Effector memory CD4-positive, alpha-beta T cell (primary cell): ENCODE results near the gene NKD2.

ENCODE experiments used
- DNase-seq, 3 donors: peaks; one replicate each; pipeline ENCODE4 v3.0.0-alpha.2; 2020
- H3K27ac ChIP-seq: 2 replicates; pipeline ENCODE4 v1.7.0; 2013; ENCODE audit warnings: mild to moderate bottlenecking, low read length, moderate library complexity; ENCODE audit not compliant: insufficient read depth, poor library complexity, severe bottlenecking
- H3K27me3 ChIP-seq: replicated peaks from 2 replicates; pipeline ENCODE4 v1.7.0; 2013; ENCODE audit warnings: mild to moderate bottlenecking, low read length; ENCODE audit not compliant: insufficient read depth, control insufficient read depth, poor library complexity, severe bottlenecking
- H3K36me3 ChIP-seq: 2 replicates; pipeline ENCODE4 v1.7.0; 2013; ENCODE audit warnings: mild to moderate bottlenecking, low read length, moderate library complexity; ENCODE audit not compliant: control insufficient read depth, insufficient read depth
- H3K4me1 ChIP-seq: 2 replicates; pipeline ENCODE4 v1.7.0; 2013; ENCODE audit warnings: low read length, mild to moderate bottlenecking; ENCODE audit not compliant: control insufficient read depth, insufficient read depth, poor library complexity, severe bottlenecking
- H3K4me3 ChIP-seq: 2 replicates; pipeline ENCODE4 v1.7.0; 2013; ENCODE audit warnings: low read length, low read depth, mild to moderate bottlenecking; ENCODE audit not compliant: insufficient read depth, poor library complexity, severe bottlenecking
- H3K9me3 ChIP-seq: 2 replicates; pipeline ENCODE4 v1.7.0; 2013; ENCODE audit warnings: mild to moderate bottlenecking, low read length, moderate library complexity; ENCODE audit not compliant: control insufficient read depth
- total RNA-seq, 3 donors: gene quantifications; one replicate each; lab custom pipeline; 2026; lab: John Stamatoyannopoulos, UW

NKD2 gene, protein sequence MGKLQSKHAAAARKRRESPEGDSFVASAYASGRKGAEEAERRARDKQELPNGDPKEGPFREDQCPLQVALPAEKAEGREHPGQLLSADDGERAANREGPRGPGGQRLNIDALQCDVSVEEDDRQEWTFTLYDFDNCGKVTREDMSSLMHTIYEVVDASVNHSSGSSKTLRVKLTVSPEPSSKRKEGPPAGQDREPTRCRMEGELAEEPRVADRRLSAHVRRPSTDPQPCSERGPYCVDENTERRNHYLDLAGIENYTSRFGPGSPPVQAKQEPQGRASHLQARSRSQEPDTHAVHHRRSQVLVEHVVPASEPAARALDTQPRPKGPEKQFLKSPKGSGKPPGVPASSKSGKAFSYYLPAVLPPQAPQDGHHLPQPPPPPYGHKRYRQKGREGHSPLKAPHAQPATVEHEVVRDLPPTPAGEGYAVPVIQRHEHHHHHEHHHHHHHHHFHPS
- total RNA-seq = 0 to 0.69 (median 0.19) reads per million in 3 donors

DNA sequence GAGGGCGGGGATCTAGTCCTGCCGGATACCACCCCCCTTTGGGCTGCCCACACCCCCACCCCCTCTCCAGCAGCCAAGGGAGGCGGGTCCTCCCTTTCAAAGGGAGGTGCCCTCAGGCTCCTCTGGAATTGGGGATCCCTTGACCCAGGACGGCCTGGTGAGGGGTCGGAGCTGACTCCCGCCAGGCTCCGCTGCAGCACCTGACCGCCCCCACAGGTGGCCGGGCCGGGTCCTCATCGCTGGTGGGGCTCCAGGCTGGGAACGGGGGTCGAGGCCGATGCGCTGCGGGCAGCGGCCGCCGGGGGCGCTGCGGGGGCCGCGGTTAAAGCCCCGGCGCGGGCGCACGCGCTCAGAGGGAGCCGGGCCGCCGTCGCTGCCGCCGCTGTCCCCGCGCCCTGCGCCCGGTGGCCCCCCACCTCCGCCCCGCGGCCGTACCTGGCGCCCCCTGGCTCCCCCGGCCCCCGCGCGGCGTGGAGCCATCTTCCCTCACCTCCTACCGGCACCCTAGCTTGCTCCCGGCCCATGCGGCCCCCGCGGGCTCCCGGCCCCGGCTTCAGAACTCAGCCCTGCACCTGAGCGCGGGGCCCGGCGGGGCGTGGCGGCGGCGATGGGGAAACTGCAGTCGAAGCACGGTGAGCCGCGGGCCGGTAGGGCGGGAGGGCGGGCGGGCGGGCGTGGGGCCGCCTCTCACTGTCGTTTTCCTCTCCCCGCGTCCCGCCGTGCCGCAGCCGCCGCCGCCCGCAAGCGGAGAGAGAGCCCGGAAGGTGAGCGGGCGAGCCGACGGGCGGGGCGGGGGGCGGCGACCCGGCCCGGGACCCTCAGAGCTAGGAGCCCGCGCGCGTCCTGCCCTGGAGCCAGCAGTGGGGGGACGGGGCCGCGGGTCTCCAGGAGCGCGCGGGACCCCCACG, at the start of gene NKD2:
Gene NKD2 (plus strand): TSS at position 352 of the 908 bp plus-strand sequence. CDS start 256 bp downstream, at position 608.
- no peaks in the 10 kb centered on the region for H3K36me3 ChIP-seq
- H3K4me3 ChIP-seq = peak within 1 kb of the TSS; percentile 32
- H3K27ac ChIP-seq = no peak within 1 kb of the TSS
- H3K9me3 ChIP-seq = no peaks in the 10 kb centered on the region
- DNase-seq = no peak
- H3K27me3 ChIP-seq = peaks cover 41% of the 10 kb centered on the region
- H3K4me1 ChIP-seq = peaks cover 30% of the 10 kb centered on the region

DNA sequence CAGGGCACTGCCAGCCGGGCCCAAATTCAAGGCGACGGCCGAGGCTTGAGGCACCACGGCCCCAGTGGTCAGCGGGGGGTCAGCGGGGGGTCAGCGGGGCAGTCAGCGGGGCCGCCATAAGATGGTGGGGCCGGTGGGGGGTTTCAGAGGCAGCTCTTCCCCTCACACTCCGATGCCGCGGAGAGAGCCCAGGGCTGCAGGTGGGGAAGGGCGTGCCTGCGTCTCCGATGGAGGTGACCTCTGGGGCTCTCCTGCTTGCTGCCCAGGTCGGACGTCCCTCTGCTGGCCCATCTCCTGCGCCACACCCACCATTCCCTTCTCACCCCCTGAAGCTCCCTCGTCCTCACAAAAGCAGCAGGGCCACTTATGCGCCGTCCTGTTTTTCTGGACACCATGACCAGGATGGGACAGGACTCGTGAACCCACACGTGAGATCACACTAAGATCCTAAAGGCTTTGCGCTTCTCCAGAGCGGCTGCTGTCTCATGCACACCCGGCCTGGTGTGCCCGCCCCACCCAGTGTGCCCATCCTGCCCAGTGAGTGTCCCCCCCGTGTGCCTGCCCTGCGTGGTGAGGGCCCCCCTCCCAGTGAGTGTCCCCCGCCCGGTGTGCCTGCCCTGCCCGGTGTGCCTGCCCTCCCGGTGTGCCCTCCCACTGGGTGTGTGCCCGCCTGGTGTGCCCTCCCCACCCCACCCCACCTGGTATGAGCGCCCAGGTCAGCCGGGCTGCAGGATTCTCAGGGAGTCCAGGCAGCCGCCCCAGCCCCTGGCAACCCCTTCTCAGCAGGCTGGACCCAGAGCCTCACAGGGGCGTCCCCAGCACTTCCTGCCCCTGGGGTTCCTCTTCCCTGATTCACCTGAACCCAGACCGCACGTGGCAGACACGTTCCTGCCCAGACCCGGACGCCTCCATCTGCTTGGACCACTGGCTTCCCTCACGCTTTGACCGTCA, 48.7 kb upstream of the NKD2 start:
- H3K9me3 ChIP-seq = no peaks in the 10 kb centered on the region
- no peaks in the 10 kb centered on the region for H3K36me3 ChIP-seq
- H3K27ac ChIP-seq = no peak overlapping the region
- peaks cover 4% of the 10 kb centered on the region for H3K27me3 ChIP-seq
- no peak for DNase-seq
- peaks cover 17% of the 10 kb centered on the region for H3K4me1 ChIP-seq
- H3K4me3 ChIP-seq = no peak overlapping the region

DNA sequence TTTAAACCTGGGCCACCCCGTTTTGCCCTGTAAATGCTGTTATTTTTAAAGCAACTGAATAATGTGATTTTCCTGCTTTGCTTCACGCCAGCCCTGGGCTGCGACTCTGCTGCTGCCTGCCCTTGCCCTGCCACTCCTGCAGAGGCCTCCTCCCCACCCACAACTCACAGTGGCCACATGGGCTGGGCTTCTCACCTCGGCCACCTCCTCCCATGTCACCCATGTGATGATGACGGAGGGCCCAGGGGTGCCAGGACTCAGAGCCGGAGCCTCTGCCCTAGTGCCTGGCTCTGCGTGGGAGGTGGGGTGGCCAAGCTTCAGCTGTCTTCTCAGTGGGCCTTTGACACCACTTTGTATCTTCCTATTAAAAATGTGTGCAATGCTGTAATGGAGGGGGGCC, 48.1 kb upstream of the NKD2 start:
- H3K4me1 ChIP-seq = peaks cover 17% of the 10 kb centered on the region
- no peak overlapping the region for H3K27ac ChIP-seq
- peaks cover 7% of the 10 kb centered on the region for H3K27me3 ChIP-seq
- no peaks in the 10 kb centered on the region for H3K36me3 ChIP-seq
- no peaks in the 10 kb centered on the region for H3K9me3 ChIP-seq
- H3K4me3 ChIP-seq = no peak overlapping the region
- DNase-seq = no peak

DNA sequence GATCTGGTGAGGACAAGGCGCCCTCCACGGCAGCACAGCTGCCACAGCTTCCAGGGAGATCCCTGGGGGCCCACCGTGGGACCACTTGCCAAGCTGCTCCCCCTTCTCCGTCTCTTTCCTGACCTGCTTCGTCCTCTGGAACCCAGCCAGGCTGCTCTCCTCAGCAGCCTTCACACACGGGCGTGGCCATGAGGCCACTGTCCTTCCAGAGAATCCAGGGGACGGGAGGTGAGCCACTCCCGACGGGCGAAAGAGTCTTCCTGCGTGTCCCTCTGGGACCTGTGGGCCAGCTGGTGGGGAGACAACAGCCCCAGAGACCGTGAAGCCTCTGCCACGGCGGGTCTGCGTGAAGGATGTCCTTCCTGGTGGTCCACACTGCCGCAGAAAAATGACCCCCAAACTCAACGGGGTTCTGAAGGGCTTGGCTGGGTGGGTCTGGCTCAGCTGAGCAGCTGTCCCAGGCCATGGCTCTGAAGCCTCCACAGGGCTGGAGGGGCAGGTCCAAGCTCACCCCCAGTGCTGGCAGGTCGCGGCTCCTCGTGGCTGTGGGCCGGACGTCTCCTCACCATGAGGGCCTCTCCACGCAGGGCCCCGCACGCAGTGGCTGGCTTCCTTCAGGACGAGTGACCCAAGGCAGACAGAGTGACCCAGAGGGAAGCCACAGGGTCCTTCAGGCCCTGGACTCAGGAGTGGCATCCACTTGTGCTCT, 47.4 kb upstream of the NKD2 start:
- Histone ChIP-seq H3K36me3 (no peaks in the 10 kb centered on the region), H3K4me1 (peaks cover 17% of the 10 kb centered on the region), H3K4me3 (no peak overlapping the region), H3K27me3 (peaks cover 7% of the 10 kb centered on the region), H3K9me3 (no peaks in the 10 kb centered on the region), H3K27ac (no peak overlapping the region)
- no peak for DNase-seq

DNA sequence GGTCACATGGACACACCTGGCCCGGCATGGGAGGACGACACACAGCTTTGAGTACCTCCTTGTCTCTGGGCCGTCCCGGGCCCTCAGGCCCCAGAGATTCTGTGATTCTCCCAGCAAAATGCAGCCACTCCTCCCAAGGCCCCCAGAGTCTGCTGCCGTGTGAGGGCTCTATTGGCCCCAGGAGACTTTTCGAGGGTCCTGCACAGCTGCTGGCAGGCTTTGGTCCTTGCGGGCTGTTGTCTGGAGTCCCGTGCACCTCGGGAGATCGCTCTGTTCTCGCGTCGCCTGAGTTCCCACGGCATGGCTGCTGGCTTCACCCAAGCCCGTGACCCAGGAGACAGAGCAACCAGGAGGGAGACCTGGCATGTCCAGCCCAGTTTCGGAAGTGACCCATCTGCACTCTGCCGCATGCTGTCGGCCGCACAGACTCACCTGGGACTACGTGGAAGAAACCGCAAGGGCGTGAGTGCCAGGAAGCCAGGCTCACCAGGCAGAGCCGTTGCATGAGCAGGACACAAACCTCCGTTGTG, 46.8 kb upstream of the NKD2 start:
- no peak overlapping the region for H3K4me3 ChIP-seq
- peaks cover 13% of the 10 kb centered on the region for H3K4me1 ChIP-seq
- DNase-seq = no peak
- no peak overlapping the region for H3K27ac ChIP-seq
- H3K36me3 ChIP-seq = no peaks in the 10 kb centered on the region
- no peaks in the 10 kb centered on the region for H3K9me3 ChIP-seq
- H3K27me3 ChIP-seq = peaks cover 7% of the 10 kb centered on the region

DNA sequence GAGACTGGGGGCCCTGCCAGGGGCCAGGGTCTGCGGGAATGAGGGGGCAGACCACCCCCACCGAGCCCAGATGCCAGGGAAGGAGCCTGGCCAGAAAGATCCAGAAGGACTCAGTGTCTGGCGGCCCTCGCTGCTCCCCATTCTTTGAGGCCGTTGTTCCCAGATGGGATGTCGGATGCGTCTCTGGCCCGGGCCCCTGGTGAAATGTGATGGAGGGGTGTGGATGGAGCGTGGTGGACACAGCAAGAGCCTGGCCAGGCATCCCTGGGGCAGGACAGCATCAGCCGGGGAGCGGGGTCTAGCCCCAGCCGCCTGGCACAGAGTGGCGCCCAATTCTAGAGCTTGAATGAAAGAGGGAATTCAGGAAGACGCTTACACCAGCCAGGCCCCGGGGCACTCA, 46.2 kb upstream of the NKD2 start:
- Histone ChIP-seq H3K27me3 (peaks cover 11% of the 10 kb centered on the region), H3K27ac (no peak overlapping the region), H3K4me3 (no peak overlapping the region), H3K36me3 (no peaks in the 10 kb centered on the region), H3K9me3 (no peaks in the 10 kb centered on the region), H3K4me1 (peaks cover 7% of the 10 kb centered on the region)
- DNase-seq = no peak

DNA sequence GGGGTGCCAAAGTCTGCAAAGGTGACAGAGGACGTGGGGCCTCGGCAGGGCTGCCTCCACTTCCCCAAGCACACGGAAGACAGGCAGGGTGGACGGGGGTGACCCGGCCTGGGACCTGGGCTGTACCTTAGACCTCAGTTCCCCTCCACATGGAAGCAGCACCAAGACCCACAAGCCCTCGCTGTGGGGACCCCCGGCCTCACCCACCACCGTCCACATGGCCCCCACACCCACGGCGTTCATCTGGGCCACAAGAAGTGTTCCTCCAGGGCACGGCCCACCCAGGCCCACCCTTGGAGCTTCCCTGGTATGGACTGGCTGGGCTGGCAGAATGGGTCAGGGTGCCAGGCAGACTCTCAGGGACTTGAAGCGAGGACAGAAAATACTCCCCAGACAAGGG, 45.8 kb upstream of the NKD2 start:
- H3K4me1 ChIP-seq = peaks cover 4% of the 10 kb centered on the region
- H3K4me3 ChIP-seq = no peak overlapping the region
- no peaks in the 10 kb centered on the region for H3K9me3 ChIP-seq
- no peak overlapping the region for H3K27ac ChIP-seq
- H3K36me3 ChIP-seq = no peaks in the 10 kb centered on the region
- peaks cover 11% of the 10 kb centered on the region for H3K27me3 ChIP-seq
- DNase-seq = no peak

DNA sequence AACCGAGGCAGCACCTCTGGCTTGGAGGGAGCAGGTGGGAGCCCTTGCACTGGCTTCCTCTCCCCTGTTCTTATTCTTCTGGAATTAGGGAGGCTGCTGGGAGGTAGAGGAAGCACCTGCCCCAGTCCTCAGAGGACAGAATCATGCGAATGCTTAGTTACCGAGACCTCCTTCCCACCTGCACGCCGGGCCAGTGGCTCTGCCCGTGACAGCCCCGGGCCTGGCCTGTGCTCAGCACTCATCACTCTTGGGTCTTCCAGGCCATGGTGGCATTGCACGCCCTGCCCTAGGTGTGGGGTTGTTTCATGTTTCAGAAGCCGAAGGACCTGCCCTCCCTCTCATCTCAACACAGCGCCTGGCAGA, 45.3 kb upstream of the NKD2 start:
- H3K9me3 ChIP-seq = no peaks in the 10 kb centered on the region
- no peaks in the 10 kb centered on the region for H3K36me3 ChIP-seq
- H3K27me3 ChIP-seq = peaks cover 11% of the 10 kb centered on the region
- no peak overlapping the region for H3K4me3 ChIP-seq
- peaks cover 4% of the 10 kb centered on the region for H3K4me1 ChIP-seq
- DNase-seq = no peak
- H3K27ac ChIP-seq = no peak overlapping the region
